Measurements from ENCODE around the gene CTXN1.

DNA sequence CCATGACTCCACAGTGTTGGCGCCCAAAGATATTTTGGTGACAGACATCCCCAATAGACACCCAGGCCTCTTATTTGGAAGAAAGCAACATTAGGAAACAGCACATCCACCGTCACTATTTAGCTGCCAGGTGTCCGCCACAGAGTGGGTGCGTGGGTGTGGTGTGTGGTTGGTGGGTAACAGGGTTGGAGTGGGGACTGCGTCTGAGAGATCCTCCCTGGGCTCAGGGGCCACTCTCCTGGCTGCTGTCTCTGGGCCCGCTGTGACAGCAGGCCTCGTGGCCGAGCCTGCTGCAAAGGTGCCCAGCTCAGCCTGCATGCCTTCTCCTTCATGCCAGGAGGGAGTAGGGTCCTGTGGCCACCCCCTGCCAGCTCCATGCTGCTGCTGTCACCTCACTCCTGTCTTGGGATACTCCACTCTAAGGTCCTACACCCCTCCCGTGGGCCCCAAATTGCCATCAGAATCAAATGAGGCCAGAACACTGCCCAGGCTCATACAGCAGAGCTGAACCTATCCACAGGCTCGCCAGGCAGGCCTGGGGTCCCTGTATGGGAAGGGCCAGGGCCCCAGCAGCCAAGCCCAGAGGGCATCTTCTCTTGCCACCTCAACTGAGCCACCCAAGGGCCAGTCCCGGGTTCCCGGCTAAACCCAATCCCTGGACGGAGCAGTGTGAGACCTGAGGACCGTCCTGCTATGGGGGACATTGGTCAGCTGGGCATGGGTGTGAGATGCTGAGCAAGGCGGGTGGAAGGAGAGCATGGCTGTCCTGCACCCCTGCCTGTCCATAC is 42.3 kb upstream of the CTXN1 start:
- TF ChIP-seq, protein P1, sequence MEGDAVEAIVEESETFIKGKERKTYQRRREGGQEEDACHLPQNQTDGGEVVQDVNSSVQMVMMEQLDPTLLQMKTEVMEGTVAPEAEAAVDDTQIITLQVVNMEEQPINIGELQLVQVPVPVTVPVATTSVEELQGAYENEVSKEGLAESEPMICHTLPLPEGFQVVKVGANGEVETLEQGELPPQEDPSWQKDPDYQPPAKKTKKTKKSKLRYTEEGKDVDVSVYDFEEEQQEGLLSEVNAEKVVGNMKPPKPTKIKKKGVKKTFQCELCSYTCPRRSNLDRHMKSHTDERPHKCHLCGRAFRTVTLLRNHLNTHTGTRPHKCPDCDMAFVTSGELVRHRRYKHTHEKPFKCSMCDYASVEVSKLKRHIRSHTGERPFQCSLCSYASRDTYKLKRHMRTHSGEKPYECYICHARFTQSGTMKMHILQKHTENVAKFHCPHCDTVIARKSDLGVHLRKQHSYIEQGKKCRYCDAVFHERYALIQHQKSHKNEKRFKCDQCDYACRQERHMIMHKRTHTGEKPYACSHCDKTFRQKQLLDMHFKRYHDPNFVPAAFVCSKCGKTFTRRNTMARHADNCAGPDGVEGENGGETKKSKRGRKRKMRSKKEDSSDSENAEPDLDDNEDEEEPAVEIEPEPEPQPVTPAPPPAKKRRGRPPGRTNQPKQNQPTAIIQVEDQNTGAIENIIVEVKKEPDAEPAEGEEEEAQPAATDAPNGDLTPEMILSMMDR (IDR thresholded peaks at IDR 0.05; ENCODE audit: low read depth, low read length) = no peak
- TF ChIP-seq EZH2phosphoT487 (IDR thresholded peaks at IDR 0.05; ENCODE audit: low read depth) = no peak

Data from OCI-LY3 (cell line).